OCI-LY3 (cell line): Measurements from ENCODE around the gene ITPR1.

ENCODE experiments used
- EZH2phosphoT487 ChIP-seq: fragments of 200-600 bp; shearing (Covaris generic); IDR thresholded peaks from 2 replicates; pipeline ENCODE4 v1.6.1; 2018; ENCODE audit warnings: antibody characterized with exemption, mixed run types, low read depth
- TF ChIP-seq, protein P1 (sequence below): fragments of 200-600, 300-600 bp; sonication (generic); IDR thresholded peaks from 2 replicates; pipeline ENCODE4 v1.5.1; 2014; ENCODE audit warnings: antibody characterized with exemption, low read length, low read depth

DNA sequence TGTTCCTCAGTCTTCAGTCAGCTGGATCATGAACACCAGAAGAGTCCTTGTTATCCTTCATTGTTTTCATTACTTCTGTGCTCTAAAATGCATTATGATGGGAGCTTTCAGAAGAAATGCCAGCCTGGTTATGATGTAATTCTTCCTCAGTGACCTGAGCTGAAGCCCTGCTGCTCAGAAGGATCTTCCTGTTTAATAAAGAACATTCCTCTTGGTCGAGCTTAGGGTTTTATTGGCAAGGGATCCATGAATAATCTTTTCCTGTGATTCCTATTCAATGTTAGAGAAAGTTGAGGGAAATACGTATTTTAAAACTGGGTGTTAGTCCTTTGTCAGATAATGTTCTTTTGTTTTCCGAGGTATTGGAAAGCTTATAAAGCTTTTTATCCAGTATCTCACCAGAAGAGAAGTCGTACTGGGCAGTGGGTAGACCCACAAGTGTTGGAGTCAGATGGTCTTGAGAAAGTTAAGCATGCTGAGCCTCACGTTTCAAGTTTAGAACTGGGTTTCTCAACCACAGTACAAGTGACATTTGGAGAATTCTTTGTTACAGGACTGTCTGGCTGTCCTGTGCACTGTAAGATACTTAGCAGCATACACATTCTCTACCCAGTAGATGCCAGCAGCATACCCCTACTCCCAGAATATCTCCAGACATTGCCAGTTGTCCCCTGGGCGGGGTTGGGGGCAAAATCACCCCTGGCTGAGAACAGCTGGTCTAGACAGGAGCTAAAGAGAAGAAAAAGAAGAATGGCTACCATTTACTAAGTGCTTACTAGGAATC is 273.8 kb downstream of the ITPR1 start:
- no peak for TF ChIP-seq EZH2phosphoT487
- TF ChIP-seq, protein P1, sequence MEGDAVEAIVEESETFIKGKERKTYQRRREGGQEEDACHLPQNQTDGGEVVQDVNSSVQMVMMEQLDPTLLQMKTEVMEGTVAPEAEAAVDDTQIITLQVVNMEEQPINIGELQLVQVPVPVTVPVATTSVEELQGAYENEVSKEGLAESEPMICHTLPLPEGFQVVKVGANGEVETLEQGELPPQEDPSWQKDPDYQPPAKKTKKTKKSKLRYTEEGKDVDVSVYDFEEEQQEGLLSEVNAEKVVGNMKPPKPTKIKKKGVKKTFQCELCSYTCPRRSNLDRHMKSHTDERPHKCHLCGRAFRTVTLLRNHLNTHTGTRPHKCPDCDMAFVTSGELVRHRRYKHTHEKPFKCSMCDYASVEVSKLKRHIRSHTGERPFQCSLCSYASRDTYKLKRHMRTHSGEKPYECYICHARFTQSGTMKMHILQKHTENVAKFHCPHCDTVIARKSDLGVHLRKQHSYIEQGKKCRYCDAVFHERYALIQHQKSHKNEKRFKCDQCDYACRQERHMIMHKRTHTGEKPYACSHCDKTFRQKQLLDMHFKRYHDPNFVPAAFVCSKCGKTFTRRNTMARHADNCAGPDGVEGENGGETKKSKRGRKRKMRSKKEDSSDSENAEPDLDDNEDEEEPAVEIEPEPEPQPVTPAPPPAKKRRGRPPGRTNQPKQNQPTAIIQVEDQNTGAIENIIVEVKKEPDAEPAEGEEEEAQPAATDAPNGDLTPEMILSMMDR = no peak
